Kidney epithelial cell (primary cell): ENCODE measurements around the gene MRPL49. TPM values are rescaled to one million over a fixed set of nuclear protein-coding genes. Genes with fewer than 3 reads are reported as not detected.

Experiments used
- DNase-seq: peaks from one replicate; pipeline ENCODE4 v3.0.0-alpha.2; 2010; ENCODE audit warnings: low read depth
- H3K27me3 ChIP-seq: 2 replicates; pipeline ENCODE4 v1.6.0; 2011; ENCODE audit warnings: low read length; ENCODE audit not compliant: control insufficient read depth, insufficient read depth
- H3K36me3 ChIP-seq: 2 replicates; pipeline ENCODE4 v1.5.1; 2011; ENCODE audit warnings: low read length; ENCODE audit not compliant: control insufficient read depth, insufficient read depth
- H3K4me3 ChIP-seq: 2 replicates; pipeline ENCODE4 v1.5.1; 2011; ENCODE audit warnings: low read depth, mild to moderate bottlenecking, control low read depth, low read length
- CTCF ChIP-seq: IDR thresholded peaks from 2 replicates; pipeline ENCODE4 v1.5.1; 2011; ENCODE audit warnings: mild to moderate bottlenecking, moderate library complexity, low read length, control low read depth, inconsistent platforms; ENCODE audit not compliant: insufficient read depth, poor library complexity, severe bottlenecking
- total RNA-seq: library from RNA; depleted of rRNA; stranded (reverse); fragments of >200 nt; gene quantifications from 2 replicates; pipeline ENCODE4 v1.2.3, GENCODE V29; 2015

Gene MRPL49
- total RNA-seq, 1 donor from 2014 or later, result 67.6 TPM

- no peak for TF ChIP-seq CTCF
- Histone ChIP-seq H3K4me3 (no peak overlapping the region), H3K36me3 (no peaks in the 10 kb centered on the region), H3K27me3 (no peaks in the 10 kb centered on the region)
- DNase-seq, result no peak
Measured at GRCh38 chr11:65165410-65166317, 43.5 kb downstream of the MRPL49 start.

- no peaks in the 10 kb centered on the region for H3K27me3 ChIP-seq
- no peak overlapping the region for H3K4me3 ChIP-seq
- no peak for TF ChIP-seq CTCF
- no peak for DNase-seq
- no peaks in the 10 kb centered on the region for H3K36me3 ChIP-seq
Measured at GRCh38 chr11:65166893-65167292, 44.8 kb downstream of the MRPL49 start.

GRCh38 chr11:65167656-65168055 lies 45.5 kb downstream of the MRPL49 start:
- no peak for TF ChIP-seq CTCF
- no peaks in the 10 kb centered on the region for H3K27me3 ChIP-seq
- no peaks in the 10 kb centered on the region for H3K36me3 ChIP-seq
- no peak for DNase-seq
- H3K4me3 ChIP-seq, result no peak overlapping the region

- no peaks in the 10 kb centered on the region for H3K27me3 ChIP-seq
- no peak for DNase-seq
- no peak for TF ChIP-seq CTCF
- no peak overlapping the region for H3K4me3 ChIP-seq
- H3K36me3 ChIP-seq, result no peaks in the 10 kb centered on the region
Measured at GRCh38 chr11:65169164-65169641, 47.1 kb downstream of the MRPL49 start.

- no peaks in the 10 kb centered on the region for H3K27me3 ChIP-seq
- TF ChIP-seq CTCF, result no peak
- H3K36me3 ChIP-seq, result no peaks in the 10 kb centered on the region
- no peak for DNase-seq
- no peak within 1 kb of the TSS for H3K4me3 ChIP-seq
Measured at GRCh38 chr11:65170058-65170534, 48.0 kb downstream of the MRPL49 start, which contains the start of gene SPDYC. SPDYC (plus strand) TSS chr11:65170233; CDS start chr11:65171358, 1,125 bp downstream.
